HFFc6 (cell line): Measurements from ENCODE around the gene HYPK. TPM values are rescaled to one million over a fixed set of nuclear protein-coding genes. Genes with fewer than 3 reads are reported as not detected.
"Not testable (repeated sequence)": the region's sequence is repeated elsewhere in the genome, so short reads cannot be mapped to it uniquely, and the experiment has no call there.

Source experiments
- DNase-seq: peaks from one replicate; pipeline ENCODE4 v3.0.0-alpha.2; 2018
- H3K27ac Mint-ChIP-seq: 2 replicates; pipeline ENCODE4 v1.8.0; 2020; ENCODE audit warnings: mild to moderate bottlenecking, mixed read lengths
- H3K27me3 Mint-ChIP-seq: 2 replicates; pipeline ENCODE4 v1.8.0; 2021; ENCODE audit warnings: mild to moderate bottlenecking, moderate library complexity, mixed read lengths; ENCODE audit not compliant: insufficient read depth
- H3K36me3 Mint-ChIP-seq: 2 replicates; pipeline ENCODE4 v1.8.0; 2021; ENCODE audit warnings: low read depth, mixed read lengths
- H3K4me1 Mint-ChIP-seq: 2 replicates; pipeline ENCODE4 v1.8.0; 2020; ENCODE audit warnings: low read depth, mixed read lengths
- H3K4me3 Mint-ChIP-seq: 2 replicates; pipeline ENCODE4 v1.8.0; 2020; ENCODE audit warnings: mild to moderate bottlenecking, moderate library complexity, mixed read lengths
- H3K9me3 Mint-ChIP-seq: 2 replicates; pipeline ENCODE4 v1.8.0; 2020; ENCODE audit warnings: mild to moderate bottlenecking, mixed read lengths
- CTCF ChIP-seq: fragments of 200-600 bp; sonication (generic); IDR thresholded peaks from 2 replicates; pipeline ENCODE4 v1.5.0; 2021; ENCODE audit warnings: antibody characterized with exemption, mild to moderate bottlenecking
- total RNA-seq, 6 experiments: library from RNA; stranded (reverse); fragmentation: NEBNext Ultra II Directional; extraction: Animal tissue kit (Norgen Biotek cat#: 25700); gene quantifications; 2 replicates in 1 of 6; 3 replicates in 5 of 6; pipeline ENCODE4 v1.2.3, GENCODE V29; 2021

Gene HYPK
- total RNA-seq, 6 experiments from 2014 or later: 12.3 to 33.8 (median 19.3) TPM

GRCh38 chr15:43795997-43796396 is 4.4 kb upstream of the HYPK start:
- no peak for DNase-seq
- H3K27me3 Mint-ChIP-seq: peaks cover 20% of the 10 kb centered on the region
- peaks cover 72% of the 10 kb centered on the region for H3K4me1 Mint-ChIP-seq
- H3K27ac Mint-ChIP-seq: peak overlapping the region; percentile 70; the same call in 1 of the 2 replicates
- no peak overlapping the region for H3K4me3 Mint-ChIP-seq
- no peak for TF ChIP-seq CTCF
- H3K9me3 Mint-ChIP-seq: no peaks in the 10 kb centered on the region
- peaks cover 78% of the 10 kb centered on the region for H3K36me3 Mint-ChIP-seq

- DNase-seq: no peak
- peak overlapping the region; percentile 70 for H3K27ac Mint-ChIP-seq
These were observed 3.8 kb upstream of the HYPK start for GRCh38 chr15:43796566-43796965.

GRCh38 chr15:43799209-43799944 is 1.0 kb upstream of the HYPK start:
- peaks cover 69% of the 10 kb centered on the region for H3K36me3 Mint-ChIP-seq
- DNase-seq: no peak
- no peak for TF ChIP-seq CTCF
- H3K27me3 Mint-ChIP-seq: peaks cover 22% of the 10 kb centered on the region
- no peaks in the 10 kb centered on the region for H3K9me3 Mint-ChIP-seq
- peak overlapping the region; percentile 95 for H3K27ac Mint-ChIP-seq
- no peak overlapping the region for H3K4me3 Mint-ChIP-seq
- peaks cover 63% of the 10 kb centered on the region for H3K4me1 Mint-ChIP-seq

More at GRCh38 chr15:43796566-43796965, 3.8 kb upstream of the HYPK start:
- no peak for TF ChIP-seq CTCF
- Mint-ChIP-seq H3K4me3 (peak overlapping the region; percentile 5; the same call in 1 of the 2 replicates), H3K36me3 (peaks cover 84% of the 10 kb centered on the region), H3K27me3 (peaks cover 22% of the 10 kb centered on the region), H3K9me3 (no peaks in the 10 kb centered on the region), H3K4me1 (peaks cover 75% of the 10 kb centered on the region)

GRCh38 chr15:43799945-43800285 is 484 bp upstream of the HYPK start, which contains the start of gene SERINC4:
SERINC4 (minus strand) TSS chr15:43800220; CDS start chr15:43799986, 234 bp downstream.
- Mint-ChIP-seq H3K27me3 (peaks cover 17% of the 10 kb centered on the region), H3K27ac (peak within 1 kb of the TSS; percentile 95), H3K4me3 (peak within 1 kb of the TSS; percentile 95)

GRCh38 chr15:43802676-43803075 is 2.3 kb downstream of the HYPK start:
- Mint-ChIP-seq H3K27me3 (peaks cover 11% of the 10 kb centered on the region), H3K36me3 (peaks cover 66% of the 10 kb centered on the region), H3K4me1 (peaks cover 30% of the 10 kb centered on the region)
- not testable (repeated sequence) for H3K27ac Mint-ChIP-seq, H3K4me3 Mint-ChIP-seq, H3K9me3 Mint-ChIP-seq, DNase-seq

More at GRCh38 chr15:43799945-43800285, 484 bp upstream of the HYPK start, which contains the start of gene SERINC4:
- Mint-ChIP-seq H3K36me3 (peaks cover 65% of the 10 kb centered on the region), H3K4me1 (peaks cover 57% of the 10 kb centered on the region), H3K9me3 (no peaks in the 10 kb centered on the region)
- no peak for TF ChIP-seq CTCF
- no peak for DNase-seq

GRCh38 chr15:43808435-43808950 is 8.1 kb downstream of the HYPK start:
- H3K36me3 Mint-ChIP-seq: peaks cover 51% of the 10 kb centered on the region
- no peak overlapping the region for H3K27ac Mint-ChIP-seq
- TF ChIP-seq CTCF: no peak
- no peaks in the 10 kb centered on the region for H3K9me3 Mint-ChIP-seq
- no peak for DNase-seq
- H3K27me3 Mint-ChIP-seq: no peaks in the 10 kb centered on the region; the same call in 1 of the 2 replicates
- no peak overlapping the region for H3K4me3 Mint-ChIP-seq
- peaks cover 4% of the 10 kb centered on the region; the same call in 1 of the 2 replicates for H3K4me1 Mint-ChIP-seq
